NB4 (cell line): ENCODE results near the gene NEMF.
"Not testable (repeated sequence)": the region's sequence is repeated elsewhere in the genome, so short reads cannot be mapped to it uniquely, and the experiment has no call there.

ENCODE experiments used
- POLR2A ChIP-seq: IDR thresholded peaks from 2 replicates; pipeline ENCODE4 v1.6.1; 2011; ENCODE audit warnings: mild to moderate bottlenecking; ENCODE audit not compliant: insufficient read length; ENCODE audit errors: extremely low read depth
- TF ChIP-seq, protein P1 (sequence below): IDR thresholded peaks from one replicate; pipeline ENCODE4 v1.5.1; 2012; ENCODE audit warnings: low read depth, low read length

DNA sequence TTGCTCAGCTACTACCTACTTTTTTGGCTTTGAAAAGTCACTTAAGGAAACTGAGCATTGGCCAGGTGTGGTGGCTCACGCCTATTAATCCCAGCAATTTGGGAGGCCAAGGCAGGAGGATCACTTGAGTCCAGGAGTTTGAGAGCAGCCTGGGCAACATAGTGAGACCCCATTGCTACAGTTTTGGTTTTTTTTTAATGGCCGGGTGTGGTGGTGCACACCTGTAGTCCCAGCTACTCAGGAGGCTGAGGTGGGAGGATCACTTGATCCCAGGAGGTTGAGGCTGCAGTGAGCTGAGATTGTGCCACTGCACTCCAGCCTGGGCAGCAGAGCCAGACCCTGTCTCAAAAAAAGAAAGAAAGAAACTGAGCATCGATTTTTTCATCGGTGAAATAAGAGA is 116.9 kb downstream of the NEMF start:
- not testable (repeated sequence) for TF ChIP-seq POLR2A
- TF ChIP-seq, protein P1, sequence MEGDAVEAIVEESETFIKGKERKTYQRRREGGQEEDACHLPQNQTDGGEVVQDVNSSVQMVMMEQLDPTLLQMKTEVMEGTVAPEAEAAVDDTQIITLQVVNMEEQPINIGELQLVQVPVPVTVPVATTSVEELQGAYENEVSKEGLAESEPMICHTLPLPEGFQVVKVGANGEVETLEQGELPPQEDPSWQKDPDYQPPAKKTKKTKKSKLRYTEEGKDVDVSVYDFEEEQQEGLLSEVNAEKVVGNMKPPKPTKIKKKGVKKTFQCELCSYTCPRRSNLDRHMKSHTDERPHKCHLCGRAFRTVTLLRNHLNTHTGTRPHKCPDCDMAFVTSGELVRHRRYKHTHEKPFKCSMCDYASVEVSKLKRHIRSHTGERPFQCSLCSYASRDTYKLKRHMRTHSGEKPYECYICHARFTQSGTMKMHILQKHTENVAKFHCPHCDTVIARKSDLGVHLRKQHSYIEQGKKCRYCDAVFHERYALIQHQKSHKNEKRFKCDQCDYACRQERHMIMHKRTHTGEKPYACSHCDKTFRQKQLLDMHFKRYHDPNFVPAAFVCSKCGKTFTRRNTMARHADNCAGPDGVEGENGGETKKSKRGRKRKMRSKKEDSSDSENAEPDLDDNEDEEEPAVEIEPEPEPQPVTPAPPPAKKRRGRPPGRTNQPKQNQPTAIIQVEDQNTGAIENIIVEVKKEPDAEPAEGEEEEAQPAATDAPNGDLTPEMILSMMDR, result not testable (repeated sequence)
